SK-N-SH (cell line): ENCODE measurements around the gene RAD51B. TPM values are rescaled to one million over a fixed set of nuclear protein-coding genes. Genes with fewer than 3 reads are reported as not detected.
A peak's percentile ranks its signal among the peaks of the same experiment; 100 is the strongest.

Experiments
- CTCF ChIA-PET: fragments of 300-600, 350-600 bp; formaldehyde crosslinking; extraction: SDS; loops from one replicate; lab custom pipeline; 2021; lab: Yijun Ruan, JAX
- POLR2A ChIA-PET: fragments of 350-600 bp; sonication (Branson Sonifier 250); formaldehyde crosslinking; extraction: SDS; loops from one replicate; lab custom pipeline; 2020; ENCODE audit warnings: antibody characterized with exemption, inconsistent platforms; lab: Yijun Ruan, JAX
- DNase-seq: peaks from one replicate; pipeline ENCODE4 v3.0.0; 2012
- H2AFZ ChIP-seq: fragments of 200-600 bp; sonication (generic); 2 replicates; pipeline ENCODE4 v1.8.1; 2016; ENCODE audit warnings: antibody characterized with exemption, mild to moderate bottlenecking, low read depth
- H3F3A ChIP-seq: fragments of 200-600 bp; sonication (generic); replicated peaks from 2 replicates; pipeline ENCODE3; 2016; ENCODE audit warnings: antibody characterized with exemption, mild to moderate bottlenecking; ENCODE audit not compliant: insufficient read depth
- H3K27ac ChIP-seq, 2 experiments: fragments of 200-500 bp in 1 of 2; fragments of 200-600 bp in 1 of 2; sonication (Bioruptor generic) in 1 of 2; sonication (generic), shearing (Covaris generic) in 1 of 2; 2 replicates each; pipeline versions ENCODE4 v1.5.1 to v1.6.1; 2014 to 2016; ENCODE audit warnings: low read depth in 2 of 2, inconsistent platforms in 1 of 2, low read length in 1 of 2, mild to moderate bottlenecking in 1 of 2, mixed read lengths in 1 of 2
- H3K27me3 ChIP-seq: fragments of 200-600 bp; sonication (generic), shearing (Covaris generic); 2 replicates; pipeline ENCODE4 v1.6.1; 2016; ENCODE audit warnings: mixed run types; ENCODE audit not compliant: insufficient read depth
- H3K36me3 ChIP-seq, 2 experiments: fragments of 200-500 bp in 1 of 2; fragments of 200-600 bp in 1 of 2; sonication (Bioruptor generic) in 1 of 2; sonication (generic) in 1 of 2; replicated peaks in 1 of 2; 2 replicates each; pipeline versions ENCODE3 to v1.5.1; 2014 to 2016; ENCODE audit warnings: low read length in 1 of 2, mild to moderate bottlenecking in 1 of 2; ENCODE audit not compliant: insufficient read depth in 2 of 2, control insufficient read depth in 1 of 2
- H3K4me1 ChIP-seq, 2 experiments: fragments of 200-500 bp in 1 of 2; fragments of 200-600 bp in 1 of 2; sonication (Bioruptor generic) in 1 of 2; sonication (generic), shearing (Covaris generic) in 1 of 2; 2 replicates each; pipeline versions ENCODE4 v1.5.1 to v1.6.1; 2014 to 2016; ENCODE audit warnings: low read depth in 1 of 2, low read length in 1 of 2, mixed run types in 1 of 2; ENCODE audit not compliant: insufficient read depth in 2 of 2, control insufficient read depth in 1 of 2
- H3K4me2 ChIP-seq: fragments of 200-600 bp; sonication (generic), shearing (Covaris generic); 2 replicates; pipeline ENCODE4 v1.6.1; 2017; ENCODE audit warnings: mixed run types
- H3K4me3 ChIP-seq, 2 experiments: fragments of 200-500 bp in 1 of 2; fragments of 200-600 bp in 1 of 2; sonication (Bioruptor generic) in 1 of 2; sonication (generic), shearing (Covaris generic) in 1 of 2; 2 replicates each; pipeline versions ENCODE4 v1.5.1 to v1.8.1; 2014 to 2016; ENCODE audit warnings: low read depth in 2 of 2, inconsistent platforms in 1 of 2, low read length in 1 of 2, mild to moderate bottlenecking in 1 of 2, mixed read lengths in 1 of 2, moderate library complexity in 1 of 2
- H3K79me2 ChIP-seq: fragments of 200-600 bp; sonication (generic); 2 replicates; pipeline ENCODE4 v1.8.1; 2017; ENCODE audit warnings: mild to moderate bottlenecking; ENCODE audit not compliant: insufficient read depth
- H3K9ac ChIP-seq: fragments of 200-600 bp; sonication (generic); 2 replicates; pipeline ENCODE4 v1.6.1; 2017; ENCODE audit warnings: mixed run types
- H3K9me2 ChIP-seq: fragments of 200-600 bp; sonication (generic); 2 replicates; pipeline ENCODE4 v1.6.1; 2017; ENCODE audit warnings: mixed run types
- H3K9me3 ChIP-seq: fragments of 200-600 bp; sonication (generic); 2 replicates; pipeline ENCODE4 v1.6.1; 2017; ENCODE audit warnings: mixed run types, mild to moderate bottlenecking, moderate library complexity
- H4K20me1 ChIP-seq: fragments of 200-600 bp; sonication (generic); 2 replicates; pipeline ENCODE4 v1.6.1; 2017; ENCODE audit warnings: mild to moderate bottlenecking, mixed run types; ENCODE audit not compliant: insufficient read depth
- ELF1 ChIP-seq: IDR thresholded peaks from 2 replicates; pipeline ENCODE4 v1.4.0; 2012
- JUND ChIP-seq: IDR thresholded peaks from 2 replicates; pipeline ENCODE4 v1.4.0; 2012
- RAD21 ChIP-seq: IDR thresholded peaks from 2 replicates; pipeline ENCODE4 v1.6.1; 2012; ENCODE audit warnings: mild to moderate bottlenecking, low read length
- RFX5 ChIP-seq: IDR thresholded peaks from 2 replicates; pipeline ENCODE4 v1.6.1; 2012; ENCODE audit warnings: mild to moderate bottlenecking, improper control_type of control experiment, low read length
- YY1 ChIP-seq: IDR thresholded peaks from 2 replicates; pipeline ENCODE4 v1.4.0; 2012; ENCODE audit warnings: low read depth, mild to moderate bottlenecking
- ZBTB33 ChIP-seq: IDR thresholded peaks from 2 replicates; pipeline ENCODE4 v1.4.0; 2012; ENCODE audit warnings: low read depth, borderline replicate concordance
- WGBS: methylation state at CpG from one replicate; pipeline ENCODE4 v1.1.6; 2017; ENCODE audit warnings: low lambda C conversion rate; 5-methylcytosine and 5-hydroxymethylcytosine counted together
- polyA plus RNA-seq, 3 experiments: library from polyadenylated mRNA; depleted of rRNA; stranded (reverse); fragments of >200 nt; gene quantifications; 2 replicates each; pipeline ENCODE4 v1.2.3, GENCODE V29; 2012
- TF ChIP-seq, protein P1 (sequence below): IDR thresholded peaks from 2 replicates; pipeline ENCODE4; 2012
- TF ChIP-seq, protein P2 (sequence below): fragments of 150-350 bp; IDR thresholded peaks from 2 replicates; pipeline ENCODE4 v1.6.1; 2017; ENCODE audit warnings: antibody characterized with exemption, low read length, low read depth, borderline replicate concordance
- TF ChIP-seq, protein P3 (sequence below): IDR thresholded peaks from 2 replicates; pipeline ENCODE4 v1.4.0; 2012; ENCODE audit warnings: low read depth, borderline replicate concordance

Gene RAD51B
- polyA plus RNA-seq, 1 of the 3 experiments (the other 2 are of a cell fraction): 6.0 TPM

GRCh38 chr14:68249661-68250451, 430.3 kb downstream of the RAD51B start (continued):
- TF ChIP-seq, protein P1, sequence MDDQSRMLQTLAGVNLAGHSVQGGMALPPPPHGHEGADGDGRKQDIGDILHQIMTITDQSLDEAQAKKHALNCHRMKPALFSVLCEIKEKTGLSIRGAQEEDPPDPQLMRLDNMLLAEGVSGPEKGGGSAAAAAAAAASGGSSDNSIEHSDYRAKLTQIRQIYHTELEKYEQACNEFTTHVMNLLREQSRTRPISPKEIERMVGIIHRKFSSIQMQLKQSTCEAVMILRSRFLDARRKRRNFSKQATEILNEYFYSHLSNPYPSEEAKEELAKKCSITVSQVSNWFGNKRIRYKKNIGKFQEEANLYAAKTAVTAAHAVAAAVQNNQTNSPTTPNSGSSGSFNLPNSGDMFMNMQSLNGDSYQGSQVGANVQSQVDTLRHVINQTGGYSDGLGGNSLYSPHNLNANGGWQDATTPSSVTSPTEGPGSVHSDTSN: peak; percentile 23; the same call in 1 of the 2 replicates

DNA sequence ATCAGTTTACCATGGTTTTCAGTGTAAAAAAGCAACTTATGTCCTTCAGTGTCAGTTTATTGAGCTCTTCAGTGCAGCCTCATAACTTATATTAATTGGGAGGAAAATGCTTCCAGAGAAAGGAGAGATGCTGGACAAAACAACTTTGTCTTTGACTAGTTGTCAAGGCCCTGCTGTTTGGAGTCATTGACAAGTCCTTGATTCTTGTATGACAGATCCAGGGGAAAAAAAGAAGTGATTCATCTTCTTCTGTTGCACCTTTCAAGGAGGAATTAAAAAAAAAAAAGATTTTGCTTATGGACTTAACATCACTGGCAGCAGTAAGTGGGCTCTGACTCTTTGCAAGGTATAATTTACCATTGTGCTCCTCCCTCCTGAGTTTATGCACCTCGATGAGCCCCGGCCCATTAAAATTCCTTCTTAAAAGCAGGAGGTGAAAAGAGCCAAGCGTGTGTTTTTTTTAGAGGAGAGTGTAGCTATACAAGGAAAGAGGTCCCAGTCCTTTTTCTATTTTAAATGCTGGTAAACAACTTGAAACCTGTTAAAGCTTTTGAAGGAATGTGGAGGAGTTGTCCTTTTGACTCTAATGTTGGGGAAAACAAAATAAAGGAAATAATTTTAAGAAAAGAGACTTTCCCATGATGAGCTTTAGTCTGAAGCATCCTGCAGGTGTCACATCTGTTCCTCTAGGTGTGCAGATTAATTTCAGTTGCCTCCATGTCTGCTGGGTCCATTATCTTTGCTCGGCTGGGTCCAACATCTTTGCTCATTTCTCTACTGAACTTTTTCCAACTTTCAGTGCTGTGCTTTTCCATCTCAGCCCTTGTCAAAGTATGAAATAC, 431.6 kb downstream of the RAD51B start:
- Histone ChIP-seq H3K79me2 (no peaks in the 10 kb centered on the region), H3K9me2 (no peaks in the 10 kb centered on the region), H3F3A (peaks cover 30% of the 10 kb centered on the region), H4K20me1 (no peaks in the 10 kb centered on the region), H2AFZ (no peak overlapping the region), H3K27me3 (no peaks in the 10 kb centered on the region), H3K9me3 (no peaks in the 10 kb centered on the region), H3K27ac (peak overlapping the region; percentile 87 to 93), H3K4me1 (peaks cover 8 to 68% of the 10 kb centered on the region in 2 experiments), H3K9ac (peak overlapping the region; percentile 52; the same call in 1 of the 2 replicates), H3K4me3 (no peak overlapping the region), H3K4me2 (peak overlapping the region; percentile 30; the same call in 1 of the 2 replicates), H3K36me3 (no peaks in the 10 kb centered on the region)
- TF ChIP-seq, protein P1: peak; percentile 23; the same call in 1 of the 2 replicates
- TF ChIP-seq RAD21 (peak; percentile 17; the same call in 1 of the 2 replicates), YY1 (no peak), JUND (no peak)
- POLR2A ChIA-PET: no interaction called here
- DNase-seq: no peak
- 91% methylated on average over 4 of the region's 4 CpGs for WGBS
- CTCF ChIA-PET: interaction anchor here (1.0 to 19.5 kb wide), 5 partner anchors 317 to 593 kb away, joined by 3 to 232 read pairs (median 7); no protein-coding TSS in a partner anchor

DNA sequence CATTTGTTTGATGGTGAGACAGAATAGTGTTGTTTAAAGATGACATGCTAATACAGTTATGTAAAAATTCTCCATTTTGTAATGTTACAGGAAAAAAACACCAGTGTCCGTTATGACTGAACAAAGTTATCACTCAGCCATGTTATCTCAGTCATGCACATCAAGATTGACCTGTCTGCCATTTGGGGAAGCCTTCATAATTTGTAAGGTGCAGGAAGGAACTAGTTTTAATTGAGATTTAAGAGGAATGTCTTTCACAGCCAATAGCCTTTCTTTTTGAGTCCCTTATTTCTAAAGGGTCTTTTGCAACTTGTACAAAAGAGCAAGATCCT, 432.2 kb downstream of the RAD51B start:
- Histone ChIP-seq H3F3A (peaks cover 36% of the 10 kb centered on the region), H3K79me2 (no peaks in the 10 kb centered on the region), H4K20me1 (no peaks in the 10 kb centered on the region), H3K9me2 (no peaks in the 10 kb centered on the region), H3K9ac (no peak overlapping the region), H3K27ac (peak overlapping the region; percentile 87 to 93; a peak in 2 of 4 replicates), H3K4me3 (no peak overlapping the region), H3K36me3 (no peaks in the 10 kb centered on the region), H3K27me3 (no peaks in the 10 kb centered on the region), H3K9me3 (no peaks in the 10 kb centered on the region), H2AFZ (no peak overlapping the region), H3K4me2 (peak overlapping the region; percentile 30; the same call in 1 of the 2 replicates), H3K4me1 (peaks cover 8 to 67% of the 10 kb centered on the region in 2 experiments)
- WGBS: 86% methylated on average over 1 of the region's 1 CpG
- TF ChIP-seq RFX5 (no peak), ZBTB33 (no peak), ELF1 (no peak)
- TF ChIP-seq, protein P2, sequence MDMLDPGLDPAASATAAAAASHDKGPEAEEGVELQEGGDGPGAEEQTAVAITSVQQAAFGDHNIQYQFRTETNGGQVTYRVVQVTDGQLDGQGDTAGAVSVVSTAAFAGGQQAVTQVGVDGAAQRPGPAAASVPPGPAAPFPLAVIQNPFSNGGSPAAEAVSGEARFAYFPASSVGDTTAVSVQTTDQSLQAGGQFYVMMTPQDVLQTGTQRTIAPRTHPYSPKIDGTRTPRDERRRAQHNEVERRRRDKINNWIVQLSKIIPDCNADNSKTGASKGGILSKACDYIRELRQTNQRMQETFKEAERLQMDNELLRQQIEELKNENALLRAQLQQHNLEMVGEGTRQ: no peak
- TF ChIP-seq, protein P3, sequence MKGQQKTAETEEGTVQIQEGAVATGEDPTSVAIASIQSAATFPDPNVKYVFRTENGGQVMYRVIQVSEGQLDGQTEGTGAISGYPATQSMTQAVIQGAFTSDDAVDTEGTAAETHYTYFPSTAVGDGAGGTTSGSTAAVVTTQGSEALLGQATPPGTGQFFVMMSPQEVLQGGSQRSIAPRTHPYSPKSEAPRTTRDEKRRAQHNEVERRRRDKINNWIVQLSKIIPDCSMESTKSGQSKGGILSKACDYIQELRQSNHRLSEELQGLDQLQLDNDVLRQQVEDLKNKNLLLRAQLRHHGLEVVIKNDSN: no peak
- DNase-seq: no peak
- ChIA-PET CTCF (interaction anchor here (1.0 to 19.5 kb wide), 5 partner anchors 318 to 593 kb away, joined by 3 to 232 read pairs (median 7); no protein-coding TSS in a partner anchor), POLR2A (interaction anchor here (0.6 kb wide), 1 partner anchor 299 kb away, joined by 3 read pairs; no protein-coding TSS in a partner anchor)
